WTC11 (cell line): Measurements from ENCODE around the gene MYO1A. TPM values are rescaled to one million over a fixed set of nuclear protein-coding genes. Genes with fewer than 3 reads are reported as not detected.

Experiments used
- ATF6 ChIP-seq: sonication (generic); formaldehyde crosslinking; IDR thresholded peaks from 2 replicates; pipeline ENCODE4 v1.8.1; 2023; ENCODE audit warnings: mild to moderate bottlenecking, missing genetic modification reagents
- CBFB ChIP-seq: sonication (generic); formaldehyde crosslinking; IDR thresholded peaks from 2 replicates; pipeline ENCODE4 v1.8.1; 2022; ENCODE audit warnings: mild to moderate bottlenecking, low read depth, missing genetic modification reagents
- CREB1 ChIP-seq: sonication (generic); formaldehyde crosslinking; IDR thresholded peaks from 2 replicates; pipeline ENCODE4 v1.8.0; 2023; ENCODE audit warnings: mild to moderate bottlenecking, missing genetic modification reagents
- ESRRA ChIP-seq: sonication (generic); formaldehyde crosslinking; IDR thresholded peaks from 2 replicates; pipeline ENCODE4 v1.8.1; 2022; ENCODE audit warnings: mild to moderate bottlenecking, missing genetic modification reagents, borderline replicate concordance
- IRF1 ChIP-seq: sonication (generic); formaldehyde crosslinking; IDR thresholded peaks from 2 replicates; pipeline ENCODE4 v1.8.0; 2023; ENCODE audit warnings: missing genetic modification reagents
- JUN ChIP-seq: sonication (generic); formaldehyde crosslinking; IDR thresholded peaks from 2 replicates; pipeline ENCODE4 v1.8.0; 2023; ENCODE audit warnings: mild to moderate bottlenecking, missing genetic modification reagents
- MXD4 ChIP-seq: fragments of 250-450 bp; sonication (Bioruptor Pico); IDR thresholded peaks from 2 replicates; pipeline ENCODE4 v1.8.0; 2021; ENCODE audit warnings: mild to moderate bottlenecking, moderate library complexity, borderline replicate concordance
- MYBL2 ChIP-seq: sonication (generic); formaldehyde crosslinking; IDR thresholded peaks from 2 replicates; pipeline ENCODE4 v1.8.1; 2023; ENCODE audit warnings: mild to moderate bottlenecking, moderate library complexity, missing genetic modification reagents
- NFATC4 ChIP-seq: fragments of 250-450 bp; sonication (Bioruptor Pico); IDR thresholded peaks from 2 replicates; pipeline ENCODE4 v1.9.0; 2021; ENCODE audit warnings: mild to moderate bottlenecking
- RELA ChIP-seq: sonication (generic); formaldehyde crosslinking; IDR thresholded peaks from 2 replicates; pipeline ENCODE4 v1.8.1; 2022; ENCODE audit warnings: missing genetic modification reagents, mild to moderate bottlenecking, borderline replicate concordance
- RORB ChIP-seq: fragments of 250-450 bp; sonication (Bioruptor Pico); IDR thresholded peaks from 2 replicates; pipeline ENCODE4 v1.9.0; 2021; ENCODE audit warnings: mild to moderate bottlenecking
- SMAD4 ChIP-seq: sonication (generic); formaldehyde crosslinking; IDR thresholded peaks from 2 replicates; pipeline ENCODE4 v1.8.0; 2022; ENCODE audit warnings: mild to moderate bottlenecking, missing genetic modification reagents
- SOX15 ChIP-seq: fragments of 250-450 bp; sonication (Bioruptor Pico); IDR thresholded peaks from 2 replicates; pipeline ENCODE4 v1.9.0; 2021; ENCODE audit warnings: mild to moderate bottlenecking
- TCF7 ChIP-seq: sonication (generic); formaldehyde crosslinking; IDR thresholded peaks from 2 replicates; pipeline ENCODE4 v1.8.0; 2022; ENCODE audit warnings: mild to moderate bottlenecking, low read depth, missing genetic modification reagents, moderate library complexity
- TEAD4 ChIP-seq: sonication (generic); formaldehyde crosslinking; IDR thresholded peaks from 2 replicates; pipeline ENCODE4 v1.8.0; 2022; ENCODE audit warnings: mild to moderate bottlenecking, missing genetic modification reagents
- USF2 ChIP-seq: sonication (generic); formaldehyde crosslinking; IDR thresholded peaks from 2 replicates; pipeline ENCODE4 v1.8.1; 2023; ENCODE audit warnings: mild to moderate bottlenecking, missing genetic modification reagents, moderate library complexity
- ZMAT4 ChIP-seq: fragments of 250-450 bp; sonication (Bioruptor Pico); IDR thresholded peaks from 2 replicates; pipeline ENCODE4 v1.9.0; 2021; ENCODE audit warnings: mild to moderate bottlenecking
- ZNF281 ChIP-seq: sonication (generic); formaldehyde crosslinking; IDR thresholded peaks from 2 replicates; pipeline ENCODE4 v1.8.0; 2023; ENCODE audit warnings: mild to moderate bottlenecking, missing genetic modification reagents
- ZNF317 ChIP-seq: sonication (generic); formaldehyde crosslinking; IDR thresholded peaks from 2 replicates; pipeline ENCODE4 v1.8.1; 2023; ENCODE audit warnings: low read depth, mild to moderate bottlenecking, moderate library complexity, missing genetic modification reagents, borderline replicate concordance
- ZNF671 ChIP-seq: fragments of 250-450 bp; sonication (Bioruptor Pico); IDR thresholded peaks from 2 replicates; pipeline ENCODE4 v1.8.0; 2021; ENCODE audit warnings: mild to moderate bottlenecking
- total RNA-seq: library from RNA; stranded (reverse); gene quantifications from 3 replicates; pipeline ENCODE4 v1.2.3, GENCODE V29; 2021
- TF ChIP-seq, protein P1 (sequence below): fragments of 250-450 bp; sonication (Bioruptor Pico); IDR thresholded peaks from 2 replicates; pipeline ENCODE4 v1.9.0; 2021; ENCODE audit warnings: moderate library complexity, mild to moderate bottlenecking, inconsistent platforms, borderline replicate concordance
- TF ChIP-seq, protein P2 (sequence below): sonication (generic); formaldehyde crosslinking; IDR thresholded peaks from 2 replicates; pipeline ENCODE4 v1.8.0; 2022; ENCODE audit warnings: mild to moderate bottlenecking, missing genetic modification reagents
- TF ChIP-seq, protein P3 (sequence below): fragments of 200-600 bp; IDR thresholded peaks from 2 replicates; pipeline ENCODE4 v1.8.0; 2022; ENCODE audit warnings: antibody characterized with exemption
- TF ChIP-seq, protein P4 (sequence below): fragments of 250-450 bp; sonication (Bioruptor Pico); IDR thresholded peaks from 2 replicates; pipeline ENCODE4 v2.1.2; 2022; ENCODE audit warnings: mild to moderate bottlenecking, moderate library complexity

Gene MYO1A
- total RNA-seq, 1 experiment from 2014 or later: 0.87 TPM

DNA sequence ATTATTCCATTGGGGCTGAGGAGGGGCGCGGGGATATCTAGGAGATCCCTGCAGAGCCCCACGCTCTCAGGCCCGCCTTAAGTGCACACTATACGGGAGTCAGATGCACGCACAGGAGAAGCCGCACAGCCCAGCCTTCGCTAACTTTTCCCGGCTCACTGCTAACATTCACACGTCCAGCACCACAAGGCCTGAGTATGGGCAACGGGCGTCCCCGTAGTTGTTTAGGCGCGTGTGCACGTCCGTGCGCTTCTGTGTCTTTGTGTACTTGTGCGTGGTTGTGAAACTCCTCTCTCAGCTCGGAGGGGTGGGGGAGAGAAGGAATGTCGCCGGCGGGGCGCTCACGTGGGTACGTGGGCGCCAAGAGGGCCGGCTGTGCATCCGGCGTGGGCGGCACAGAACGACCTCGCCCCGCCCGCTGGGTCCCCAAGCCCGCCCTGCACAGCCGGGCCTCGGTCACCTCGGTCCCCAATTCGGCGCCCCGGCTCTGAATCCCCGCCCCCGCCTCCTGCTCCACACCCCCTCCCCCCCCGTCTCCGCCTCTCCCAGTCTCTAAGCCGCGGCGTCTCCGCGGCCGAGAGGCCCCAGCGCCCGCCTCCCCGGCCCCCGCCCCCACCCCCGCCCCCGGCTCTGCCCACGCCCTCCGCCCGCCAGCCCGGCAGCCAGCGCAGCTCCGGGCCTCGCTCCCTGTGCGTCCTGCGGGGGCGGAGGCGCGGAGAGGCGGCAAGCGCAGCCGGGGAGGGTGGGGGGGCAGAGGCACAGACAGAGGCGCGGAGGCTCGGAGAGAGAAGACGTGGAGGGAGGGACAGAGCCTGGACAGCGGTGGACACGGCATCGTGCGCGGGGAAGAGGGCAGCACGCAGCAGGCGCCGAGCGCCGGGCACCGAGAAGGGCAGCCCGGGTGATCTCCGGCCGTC is 38.7 kb upstream of the MYO1A start, which contains the start of gene NAB2 (continued):
- TF ChIP-seq ATF6 (CRISPR knock-in tag) (no peak), SOX15 (CRISPR knock-in tag) (no peak), TEAD4 (CRISPR knock-in tag) (no peak), MXD4 (CRISPR knock-in tag) (no peak), ESRRA (no peak), USF2 (CRISPR knock-in tag) (peak; percentile 70), ZNF317 (CRISPR knock-in tag) (no peak), MYBL2 (CRISPR knock-in tag) (no peak), TCF7 (no peak), CBFB (CRISPR knock-in tag) (no peak), NFATC4 (CRISPR knock-in tag) (no peak), SMAD4 (no peak), IRF1 (CRISPR knock-in tag) (0 out of 2 replicates have a peak, but pooled peaks have one; percentile 39), ZMAT4 (CRISPR knock-in tag) (no peak), CREB1 (CRISPR knock-in tag) (no peak), ZNF281 (no peak; the same call in 1 of the 2 replicates), RORB (no peak), ZNF671 (CRISPR knock-in tag) (no peak), RELA (no peak), JUN (no peak)
- TF ChIP-seq, protein P1, sequence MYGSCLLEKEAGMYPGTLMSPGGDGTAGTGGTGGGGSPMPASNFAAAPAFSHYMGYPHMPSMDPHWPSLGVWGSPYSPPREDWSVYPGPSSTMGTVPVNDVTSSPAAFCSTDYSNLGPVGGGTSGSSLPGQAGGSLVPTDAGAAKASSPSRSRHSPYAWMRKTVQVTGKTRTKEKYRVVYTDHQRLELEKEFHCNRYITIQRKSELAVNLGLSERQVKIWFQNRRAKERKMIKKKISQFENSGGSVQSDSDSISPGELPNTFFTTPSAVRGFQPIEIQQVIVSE: no peak
- TF ChIP-seq, protein P2, sequence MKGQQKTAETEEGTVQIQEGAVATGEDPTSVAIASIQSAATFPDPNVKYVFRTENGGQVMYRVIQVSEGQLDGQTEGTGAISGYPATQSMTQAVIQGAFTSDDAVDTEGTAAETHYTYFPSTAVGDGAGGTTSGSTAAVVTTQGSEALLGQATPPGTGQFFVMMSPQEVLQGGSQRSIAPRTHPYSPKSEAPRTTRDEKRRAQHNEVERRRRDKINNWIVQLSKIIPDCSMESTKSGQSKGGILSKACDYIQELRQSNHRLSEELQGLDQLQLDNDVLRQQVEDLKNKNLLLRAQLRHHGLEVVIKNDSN (CRISPR knock-in tag): peak; percentile 46; the same call in 1 of the 2 replicates
- TF ChIP-seq, protein P3, sequence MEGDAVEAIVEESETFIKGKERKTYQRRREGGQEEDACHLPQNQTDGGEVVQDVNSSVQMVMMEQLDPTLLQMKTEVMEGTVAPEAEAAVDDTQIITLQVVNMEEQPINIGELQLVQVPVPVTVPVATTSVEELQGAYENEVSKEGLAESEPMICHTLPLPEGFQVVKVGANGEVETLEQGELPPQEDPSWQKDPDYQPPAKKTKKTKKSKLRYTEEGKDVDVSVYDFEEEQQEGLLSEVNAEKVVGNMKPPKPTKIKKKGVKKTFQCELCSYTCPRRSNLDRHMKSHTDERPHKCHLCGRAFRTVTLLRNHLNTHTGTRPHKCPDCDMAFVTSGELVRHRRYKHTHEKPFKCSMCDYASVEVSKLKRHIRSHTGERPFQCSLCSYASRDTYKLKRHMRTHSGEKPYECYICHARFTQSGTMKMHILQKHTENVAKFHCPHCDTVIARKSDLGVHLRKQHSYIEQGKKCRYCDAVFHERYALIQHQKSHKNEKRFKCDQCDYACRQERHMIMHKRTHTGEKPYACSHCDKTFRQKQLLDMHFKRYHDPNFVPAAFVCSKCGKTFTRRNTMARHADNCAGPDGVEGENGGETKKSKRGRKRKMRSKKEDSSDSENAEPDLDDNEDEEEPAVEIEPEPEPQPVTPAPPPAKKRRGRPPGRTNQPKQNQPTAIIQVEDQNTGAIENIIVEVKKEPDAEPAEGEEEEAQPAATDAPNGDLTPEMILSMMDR: no peak
- TF ChIP-seq, protein P4, sequence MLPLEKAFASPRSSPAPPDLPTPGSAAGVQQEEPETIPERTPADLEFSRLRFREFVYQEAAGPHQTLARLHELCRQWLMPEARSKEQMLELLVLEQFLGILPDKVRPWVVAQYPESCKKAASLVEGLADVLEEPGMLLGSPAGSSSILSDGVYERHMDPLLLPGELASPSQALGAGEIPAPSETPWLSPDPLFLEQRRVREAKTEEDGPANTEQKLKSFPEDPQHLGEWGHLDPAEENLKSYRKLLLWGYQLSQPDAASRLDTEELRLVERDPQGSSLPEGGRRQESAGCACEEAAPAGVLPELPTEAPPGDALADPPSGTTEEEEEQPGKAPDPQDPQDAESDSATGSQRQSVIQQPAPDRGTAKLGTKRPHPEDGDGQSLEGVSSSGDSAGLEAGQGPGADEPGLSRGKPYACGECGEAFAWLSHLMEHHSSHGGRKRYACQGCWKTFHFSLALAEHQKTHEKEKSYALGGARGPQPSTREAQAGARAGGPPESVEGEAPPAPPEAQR (CRISPR knock-in tag): no peak
- TF ChIP-seq, all 79 proteins: peak for 10
